CD4-positive, alpha-beta T cell (primary cell): ENCODE results near the gene CFAP99. TPM values are rescaled to one million over a fixed set of nuclear protein-coding genes. Genes with fewer than 3 reads are reported as not detected.

ENCODE experiments used
- ATAC-seq: fragments of 200-7000 bp; cut with Tn5 transposase; one replicate; pipeline ENCODE4 v1.10.0; 2022; ENCODE audit warnings: mild to moderate bottlenecking; ENCODE audit not compliant: poor library complexity
- CTCF ChIA-PET: fragments of 350-600 bp; sonication (Branson Sonifier 250); formaldehyde crosslinking; loops from one replicate; lab custom pipeline; 2021; ENCODE audit warnings: antibody characterized with exemption, inconsistent platforms; lab: Charles Lee
- POLR2A ChIA-PET: fragments of 350-600 bp; sonication (Branson Sonifier 250); formaldehyde crosslinking; loops from one replicate; lab custom pipeline; 2021; ENCODE audit warnings: antibody characterized with exemption, inconsistent platforms; lab: Charles Lee
- DNase-seq, 14 experiments: peaks; one replicate each; pipeline ENCODE4 v3.0.0-alpha.2; 2013 to 2020; ENCODE audit warnings: mixed read lengths in 2 of 14
- H3K27ac ChIP-seq, 2 donors: one replicate each; pipeline versions ENCODE4 v1.5.1 to v1.7.0; 2013; ENCODE audit warnings: low read length in 2 of 2, low read depth in 1 of 2, mild to moderate bottlenecking in 1 of 2
- H3K27me3 ChIP-seq, 2 experiments: 1 replicate in 1 of 2; 2 replicates in 1 of 2; pipeline versions ENCODE4 v1.6.1 to v1.7.0; 2013; ENCODE audit warnings: low read length in 2 of 2, control low read depth in 1 of 2, mild to moderate bottlenecking in 1 of 2, moderate library complexity in 1 of 2; ENCODE audit not compliant: insufficient read depth in 2 of 2, control insufficient read depth in 1 of 2
- H3K36me3 ChIP-seq: one replicate; pipeline ENCODE4 v1.6.1; 2013; ENCODE audit warnings: low read length, control low read depth; ENCODE audit not compliant: insufficient read depth
- H3K4me1 ChIP-seq: one replicate; pipeline ENCODE4 v1.6.1; 2013; ENCODE audit warnings: low read length, control low read depth; ENCODE audit not compliant: insufficient read depth
- H3K4me3 ChIP-seq: one replicate; pipeline ENCODE4 v1.5.1; 2013; ENCODE audit warnings: mild to moderate bottlenecking, low read length, moderate library complexity
- H3K9me3 ChIP-seq, 2 experiments: 1 replicate in 1 of 2; 2 replicates in 1 of 2; pipeline versions ENCODE4 v1.6.1 to v1.7.0; 2013; ENCODE audit warnings: low read length in 2 of 2, mild to moderate bottlenecking in 2 of 2, control low read depth in 1 of 2, moderate library complexity in 1 of 2; ENCODE audit not compliant: control insufficient read depth in 1 of 2, insufficient read depth in 1 of 2
- H3K27ac Mint-ChIP-seq: one replicate; pipeline ENCODE4 v1.8.0; 2020; ENCODE audit warnings: mixed read lengths
- H3K27me3 Mint-ChIP-seq: one replicate; pipeline ENCODE4 v1.8.0; 2021; ENCODE audit warnings: mixed read lengths
- H3K36me3 Mint-ChIP-seq: one replicate; pipeline ENCODE4 v1.8.0; 2021; ENCODE audit warnings: low read depth, mixed read lengths
- H3K4me1 Mint-ChIP-seq: one replicate; pipeline ENCODE4 v1.8.0; 2021; ENCODE audit warnings: low read depth, mixed read lengths
- H3K4me3 Mint-ChIP-seq: one replicate; pipeline ENCODE4 v1.8.0; 2020; ENCODE audit warnings: mild to moderate bottlenecking, mixed read lengths
- H3K9me3 Mint-ChIP-seq: one replicate; pipeline ENCODE4 v1.8.0; 2020; ENCODE audit warnings: mixed read lengths
- intact Hi-C, 2 experiments: fragments of 100-400 bp; cut with DNase I in 1 of 2; cut with micrococcal nuclease in 1 of 2; formaldehyde crosslinking; loops; one replicate each; pipeline versions ENCODE4 v1.15.1 to v1.9.0; 2023 to 2025; cut with DNase I, micrococcal nuclease
- total RNA-seq, 174 experiments: library from RNA in 2 of 174; stranded (reverse) in 2 of 174; gene quantifications; one replicate each; pipeline ENCODE4 v1.2.3 and lab custom pipeline; 2021 to 2026
- TF ChIP-seq, protein P1 (sequence below): fragments of 200-600 bp; IDR thresholded peaks from one replicate; pipeline ENCODE4 v1.8.0; 2022; ENCODE audit warnings: antibody characterized with exemption, mild to moderate bottlenecking

The CFAP99 gene
- total RNA-seq, 2 experiments from 2014 or later = 0.17 TPM; not detected in 1

DNA sequence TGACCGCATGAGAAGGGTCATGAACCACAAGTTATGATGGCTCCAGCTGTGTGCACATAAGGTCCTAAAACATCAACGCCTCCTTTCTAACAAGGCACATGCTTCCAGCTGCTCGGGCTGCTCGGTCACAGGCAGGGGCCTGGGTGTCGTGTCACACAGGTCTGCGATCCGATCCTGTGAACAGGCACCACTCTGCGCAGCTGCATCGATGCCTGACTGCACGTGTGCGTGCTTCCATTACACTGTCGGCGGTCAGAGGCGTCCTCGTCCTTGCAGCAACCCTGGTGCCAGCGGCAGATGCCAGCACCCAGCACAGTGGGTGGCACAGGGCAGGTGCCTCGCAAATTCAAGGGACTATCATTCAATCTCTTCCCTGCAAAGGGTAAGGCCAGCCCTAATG, 24.2 kb upstream of the CFAP99 start:
- H3K4me1 ChIP-seq = peaks cover 33% of the 10 kb centered on the region
- Mint-ChIP-seq H3K4me1 (peaks cover 38% of the 10 kb centered on the region), H3K36me3 (no peaks in the 10 kb centered on the region), H3K4me3 (no peak overlapping the region), H3K9me3 (no peaks in the 10 kb centered on the region), H3K27ac (peak overlapping the region; percentile 27), H3K27me3 (peaks cover 14% of the 10 kb centered on the region)
- no peaks in the 10 kb centered on the region for H3K9me3 ChIP-seq
- POLR2A ChIA-PET = interaction anchor here (1.1 kb wide), 1 partner anchor 18 kb away, joined by 3 read pairs; no protein-coding TSS in a partner anchor
- intact Hi-C loops = no loop called here
- no peak overlapping the region for H3K4me3 ChIP-seq
- CTCF ChIA-PET = interaction anchor here (3.4 kb wide), 1 partner anchor 24 kb away, joined by 12 read pairs; the partner anchor contains the start of genes CFAP99 and ZFYVE28
- TF ChIP-seq, protein P1, sequence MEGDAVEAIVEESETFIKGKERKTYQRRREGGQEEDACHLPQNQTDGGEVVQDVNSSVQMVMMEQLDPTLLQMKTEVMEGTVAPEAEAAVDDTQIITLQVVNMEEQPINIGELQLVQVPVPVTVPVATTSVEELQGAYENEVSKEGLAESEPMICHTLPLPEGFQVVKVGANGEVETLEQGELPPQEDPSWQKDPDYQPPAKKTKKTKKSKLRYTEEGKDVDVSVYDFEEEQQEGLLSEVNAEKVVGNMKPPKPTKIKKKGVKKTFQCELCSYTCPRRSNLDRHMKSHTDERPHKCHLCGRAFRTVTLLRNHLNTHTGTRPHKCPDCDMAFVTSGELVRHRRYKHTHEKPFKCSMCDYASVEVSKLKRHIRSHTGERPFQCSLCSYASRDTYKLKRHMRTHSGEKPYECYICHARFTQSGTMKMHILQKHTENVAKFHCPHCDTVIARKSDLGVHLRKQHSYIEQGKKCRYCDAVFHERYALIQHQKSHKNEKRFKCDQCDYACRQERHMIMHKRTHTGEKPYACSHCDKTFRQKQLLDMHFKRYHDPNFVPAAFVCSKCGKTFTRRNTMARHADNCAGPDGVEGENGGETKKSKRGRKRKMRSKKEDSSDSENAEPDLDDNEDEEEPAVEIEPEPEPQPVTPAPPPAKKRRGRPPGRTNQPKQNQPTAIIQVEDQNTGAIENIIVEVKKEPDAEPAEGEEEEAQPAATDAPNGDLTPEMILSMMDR = no peak
- no peak for DNase-seq
- no peak overlapping the region for H3K27ac ChIP-seq
- H3K27me3 ChIP-seq = peaks cover 0 to 2% of the 10 kb centered on the region in 2 experiments
- peaks cover 6% of the 10 kb centered on the region for H3K36me3 ChIP-seq
- no peak for ATAC-seq

DNA sequence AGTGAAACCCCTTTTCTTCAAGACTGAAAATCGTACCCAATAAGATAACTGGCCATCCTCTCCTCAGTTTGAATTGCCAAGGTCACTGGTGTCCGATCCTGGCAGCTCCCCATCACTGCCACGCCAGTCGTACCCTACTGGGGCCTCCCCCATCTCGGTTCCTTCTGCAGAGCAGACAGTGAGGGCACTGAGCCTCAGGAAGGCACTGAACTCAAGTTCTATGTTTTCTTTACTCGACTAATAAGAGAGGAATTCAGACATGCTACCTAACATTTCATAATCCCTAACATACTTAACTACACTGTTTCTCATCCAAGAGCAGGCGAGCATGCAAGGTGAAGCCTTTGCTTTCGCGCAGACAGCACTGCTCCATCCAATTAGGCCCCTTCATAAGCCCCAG, 23.7 kb upstream of the CFAP99 start:
- Mint-ChIP-seq H3K36me3 (no peaks in the 10 kb centered on the region), H3K4me1 (peaks cover 38% of the 10 kb centered on the region), H3K9me3 (no peaks in the 10 kb centered on the region), H3K27me3 (peaks cover 14% of the 10 kb centered on the region), H3K27ac (peak overlapping the region; percentile 27), H3K4me3 (peak overlapping the region; percentile 20)
- Histone ChIP-seq H3K27ac (no peak overlapping the region), H3K36me3 (peaks cover 4% of the 10 kb centered on the region), H3K4me1 (peaks cover 31% of the 10 kb centered on the region), H3K4me3 (no peak overlapping the region), H3K27me3 (peaks cover 0 to 2% of the 10 kb centered on the region in 2 experiments), H3K9me3 (no peaks in the 10 kb centered on the region)
- TF ChIP-seq, protein P1 = no peak
- DNase-seq = no peak
- intact Hi-C loops = no loop called here
- POLR2A ChIA-PET = interaction anchor here (1.1 kb wide), 1 partner anchor 17 kb away, joined by 3 read pairs; no protein-coding TSS in a partner anchor
- no peak for ATAC-seq
- CTCF ChIA-PET = no interaction called here

DNA sequence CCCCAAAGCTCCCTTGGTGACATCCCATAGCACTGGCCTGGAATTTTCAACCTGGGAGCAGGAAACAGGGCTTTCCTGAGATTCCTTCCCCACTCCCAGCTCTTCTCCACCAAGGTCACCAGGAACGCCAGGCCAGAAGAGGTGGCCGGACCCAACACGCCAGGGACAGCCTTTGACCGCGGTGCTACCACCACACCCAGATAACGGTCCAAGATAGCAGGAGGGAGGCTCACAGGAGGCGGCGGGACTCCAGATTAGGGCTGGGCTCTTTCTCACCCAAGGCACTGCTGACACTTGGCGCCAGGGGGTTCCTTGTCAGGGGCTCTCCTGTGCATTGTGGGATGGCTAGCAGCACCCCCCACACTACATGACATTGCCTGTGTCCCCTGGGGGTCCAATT, 23.2 kb upstream of the CFAP99 start:
- Histone ChIP-seq H3K36me3 (no peaks in the 10 kb centered on the region), H3K27me3 (peaks cover 0 to 2% of the 10 kb centered on the region in 2 experiments), H3K4me3 (no peak overlapping the region), H3K4me1 (peaks cover 29% of the 10 kb centered on the region), H3K27ac (no peak overlapping the region), H3K9me3 (no peaks in the 10 kb centered on the region)
- intact Hi-C loops = no loop called here
- Mint-ChIP-seq H3K27me3 (peaks cover 14% of the 10 kb centered on the region), H3K27ac (no peak overlapping the region), H3K4me3 (no peak overlapping the region), H3K36me3 (no peaks in the 10 kb centered on the region), H3K9me3 (no peaks in the 10 kb centered on the region), H3K4me1 (peaks cover 44% of the 10 kb centered on the region)
- TF ChIP-seq, protein P1 = no peak
- ATAC-seq (no peak), DNase-seq (no peak)
- ChIA-PET CTCF (no interaction called here), POLR2A (no interaction called here)
